Activated CD4-positive, alpha-beta memory T cell treated with anti-CD3 and anti-CD28 coated beads for 36 hours (primary cell): ENCODE data around the gene ADGRB3. TPM values are rescaled to one million over a fixed set of nuclear protein-coding genes. Genes with fewer than 3 reads are reported as not detected.

ENCODE experiments used
- CTCF ChIA-PET: fragments of 350-600 bp; sonication (Branson Sonifier 250); formaldehyde crosslinking; loops from one replicate; lab custom pipeline; 2021; ENCODE audit warnings: antibody characterized with exemption, inconsistent platforms; lab: Charles Lee
- POLR2A ChIA-PET: fragments of 350-600 bp; sonication (Branson Sonifier 250); formaldehyde crosslinking; loops from one replicate; lab custom pipeline; 2021; ENCODE audit warnings: antibody characterized with exemption; lab: Charles Lee
- DNase-seq: peaks from one replicate; pipeline ENCODE4 v3.0.0-alpha.2; 2020
- H3K27ac Mint-ChIP-seq: one replicate; pipeline ENCODE4 v1.8.0; 2021; ENCODE audit warnings: mixed read lengths
- H3K27me3 Mint-ChIP-seq: one replicate; pipeline ENCODE4 v1.8.0; 2021; ENCODE audit warnings: mixed read lengths
- H3K36me3 Mint-ChIP-seq: one replicate; pipeline ENCODE4 v1.8.0; 2021; ENCODE audit warnings: mixed read lengths
- H3K4me1 Mint-ChIP-seq: one replicate; pipeline ENCODE4 v1.8.0; 2021; ENCODE audit warnings: low read depth, mixed read lengths
- H3K4me3 Mint-ChIP-seq: one replicate; pipeline ENCODE4 v1.8.0; 2021; ENCODE audit warnings: mild to moderate bottlenecking, mixed read lengths
- H3K9me3 Mint-ChIP-seq: one replicate; pipeline ENCODE4 v1.8.0; 2021; ENCODE audit warnings: mixed read lengths
- intact Hi-C: fragments of 100-400 bp; cut with micrococcal nuclease; formaldehyde crosslinking; loops from one replicate; pipeline ENCODE4 v1.15.1; 2023
- total RNA-seq, 2 experiments: library from RNA; stranded (reverse); gene quantifications; one replicate each; pipeline ENCODE4 v1.2.3, GENCODE V29; 2021

Gene ADGRB3
- total RNA-seq, 2 experiments from 2014 or later, result not detected

DNA sequence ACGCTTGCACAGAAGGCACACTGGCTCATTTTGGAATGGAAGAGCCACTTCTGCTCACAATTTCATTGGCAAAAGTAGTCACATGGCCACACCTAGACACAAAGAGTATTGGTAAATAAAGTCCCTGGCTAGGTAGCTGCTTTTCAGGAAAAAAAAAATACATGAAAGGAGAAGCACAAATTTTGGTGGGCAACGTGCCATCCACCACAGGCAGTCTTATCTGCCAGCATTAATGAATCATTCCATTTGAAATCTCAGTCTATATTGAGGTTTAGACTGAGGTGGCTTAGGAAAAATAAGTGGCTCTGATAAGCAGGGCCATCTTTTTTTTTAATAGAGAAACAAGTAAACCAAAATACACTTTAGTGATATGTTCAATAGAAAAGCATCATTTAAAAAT, 44.3 kb downstream of the ADGRB3 start:
- POLR2A ChIA-PET, result no interaction called here
- DNase-seq, result no peak
- no peaks in the 10 kb centered on the region for H3K36me3 Mint-ChIP-seq
- H3K4me3 Mint-ChIP-seq, result no peak overlapping the region
- no peaks in the 10 kb centered on the region for H3K9me3 Mint-ChIP-seq
- intact Hi-C loops, result no loop called here
- no peak overlapping the region for H3K27ac Mint-ChIP-seq
- H3K27me3 Mint-ChIP-seq, result peaks cover 3% of the 10 kb centered on the region
- H3K4me1 Mint-ChIP-seq, result no peaks in the 10 kb centered on the region
- CTCF ChIA-PET, result no interaction called here

- ChIA-PET CTCF (no interaction called here), POLR2A (no interaction called here)
- Mint-ChIP-seq H3K36me3 (no peaks in the 10 kb centered on the region), H3K4me3 (no peak overlapping the region), H3K4me1 (no peaks in the 10 kb centered on the region), H3K27ac (no peak overlapping the region), H3K27me3 (no peaks in the 10 kb centered on the region), H3K9me3 (no peaks in the 10 kb centered on the region)
- DNase-seq, result no peak
- intact Hi-C loops, result no loop called here
Observed at GRCh38 chr6:68680264-68680663, 45.2 kb downstream of the ADGRB3 start.

DNA sequence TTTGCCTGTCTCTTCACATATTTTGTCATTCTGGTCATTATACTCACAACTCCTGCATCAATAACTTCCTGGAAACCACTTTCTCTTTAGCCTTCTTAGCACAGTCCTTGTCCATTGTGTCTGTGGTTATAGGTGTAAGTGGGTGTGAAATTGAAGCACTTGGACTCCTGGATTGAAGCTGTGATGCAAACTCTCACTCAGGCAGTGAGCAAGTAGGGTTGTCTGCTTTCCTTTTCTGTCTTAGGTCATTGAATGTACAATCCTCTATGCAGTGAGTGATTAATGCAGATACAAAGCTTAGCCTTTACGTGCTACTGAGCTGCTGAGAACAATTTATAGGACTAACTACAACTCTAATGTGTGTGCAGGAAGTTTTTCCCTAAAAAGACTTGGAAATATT, 54.8 kb downstream of the ADGRB3 start:
- no peaks in the 10 kb centered on the region for H3K27me3 Mint-ChIP-seq
- intact Hi-C loops, result no loop called here
- no peak overlapping the region for H3K27ac Mint-ChIP-seq
- no peak overlapping the region for H3K4me3 Mint-ChIP-seq
- no peaks in the 10 kb centered on the region for H3K9me3 Mint-ChIP-seq
- no peak for DNase-seq
- ChIA-PET POLR2A (no interaction called here), CTCF (no interaction called here)
- H3K4me1 Mint-ChIP-seq, result no peaks in the 10 kb centered on the region
- H3K36me3 Mint-ChIP-seq, result no peaks in the 10 kb centered on the region

GRCh38 chr6:68691120-68691519, 56.0 kb downstream of the ADGRB3 start:
- Mint-ChIP-seq H3K4me1 (no peaks in the 10 kb centered on the region), H3K36me3 (no peaks in the 10 kb centered on the region), H3K27ac (no peak overlapping the region), H3K4me3 (no peak overlapping the region), H3K27me3 (no peaks in the 10 kb centered on the region), H3K9me3 (no peaks in the 10 kb centered on the region)
- DNase-seq, result no peak
- CTCF ChIA-PET, result no interaction called here
- intact Hi-C loops, result no loop called here
- POLR2A ChIA-PET, result no interaction called here

- H3K27ac Mint-ChIP-seq, result no peak overlapping the region
- H3K27me3 Mint-ChIP-seq, result no peaks in the 10 kb centered on the region
- H3K36me3 Mint-ChIP-seq, result no peaks in the 10 kb centered on the region
- H3K4me3 Mint-ChIP-seq, result no peak overlapping the region
- no peaks in the 10 kb centered on the region for H3K4me1 Mint-ChIP-seq
- no peak for DNase-seq
- intact Hi-C loops, result no loop called here
- CTCF ChIA-PET, result no interaction called here
- H3K9me3 Mint-ChIP-seq, result no peaks in the 10 kb centered on the region
- POLR2A ChIA-PET, result no interaction called here
Observed at GRCh38 chr6:68693271-68693670, 58.2 kb downstream of the ADGRB3 start.

DNA sequence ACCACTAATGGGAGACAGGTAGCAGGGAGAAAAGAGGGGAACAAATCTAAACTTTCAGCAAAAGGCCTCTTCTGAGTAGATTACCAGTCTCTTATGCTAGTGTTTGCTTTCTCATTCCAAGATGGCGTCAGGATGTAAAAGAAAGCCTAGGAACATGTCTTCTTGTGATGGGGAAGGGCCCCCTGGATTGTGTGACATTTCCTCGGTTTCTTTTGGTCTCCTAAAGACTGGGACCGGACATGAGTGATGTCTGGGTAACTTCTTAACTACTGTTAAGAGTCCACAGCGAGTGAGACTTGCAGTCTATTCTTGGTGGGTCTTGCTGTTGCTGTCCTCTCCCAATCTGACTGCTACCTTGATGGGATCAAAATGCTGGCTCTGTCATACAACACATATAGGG, 60.3 kb downstream of the ADGRB3 start:
- no peak overlapping the region for H3K4me3 Mint-ChIP-seq
- no peaks in the 10 kb centered on the region for H3K4me1 Mint-ChIP-seq
- intact Hi-C loops, result no loop called here
- H3K36me3 Mint-ChIP-seq, result no peaks in the 10 kb centered on the region
- H3K27me3 Mint-ChIP-seq, result no peaks in the 10 kb centered on the region
- no peaks in the 10 kb centered on the region for H3K9me3 Mint-ChIP-seq
- POLR2A ChIA-PET, result no interaction called here
- CTCF ChIA-PET, result no interaction called here
- no peak overlapping the region for H3K27ac Mint-ChIP-seq
- no peak for DNase-seq

GRCh38 chr6:68695838-68696237, 60.8 kb downstream of the ADGRB3 start:
- no peak for DNase-seq
- H3K4me3 Mint-ChIP-seq, result no peak overlapping the region
- H3K36me3 Mint-ChIP-seq, result no peaks in the 10 kb centered on the region
- no peaks in the 10 kb centered on the region for H3K27me3 Mint-ChIP-seq
- ChIA-PET CTCF (no interaction called here), POLR2A (no interaction called here)
- no peaks in the 10 kb centered on the region for H3K9me3 Mint-ChIP-seq
- H3K4me1 Mint-ChIP-seq, result no peaks in the 10 kb centered on the region
- intact Hi-C loops, result no loop called here
- H3K27ac Mint-ChIP-seq, result no peak overlapping the region

DNA sequence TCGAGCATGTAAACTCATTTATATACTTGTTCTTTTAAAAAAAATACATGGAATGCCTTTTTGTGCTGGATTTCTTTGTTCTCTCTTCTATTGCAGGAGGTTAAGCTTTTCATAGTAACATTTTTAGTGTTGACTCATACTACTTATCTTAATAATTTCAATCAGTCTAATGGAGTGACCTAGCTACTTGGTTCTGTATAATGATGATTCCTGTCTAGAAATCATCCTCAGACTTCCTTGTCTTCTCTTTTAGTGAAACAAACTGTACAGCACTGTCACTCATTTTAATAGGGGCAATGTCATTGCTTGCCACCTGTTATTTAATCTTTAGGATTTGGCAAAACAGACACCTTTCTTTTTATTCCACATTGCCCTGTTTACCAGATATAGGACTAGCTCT, 62.3 kb downstream of the ADGRB3 start:
- no peaks in the 10 kb centered on the region for H3K4me1 Mint-ChIP-seq
- H3K36me3 Mint-ChIP-seq, result no peaks in the 10 kb centered on the region
- POLR2A ChIA-PET, result no interaction called here
- no peak overlapping the region for H3K27ac Mint-ChIP-seq
- H3K9me3 Mint-ChIP-seq, result no peaks in the 10 kb centered on the region
- no peaks in the 10 kb centered on the region for H3K27me3 Mint-ChIP-seq
- DNase-seq, result no peak
- CTCF ChIA-PET, result no interaction called here
- no peak overlapping the region for H3K4me3 Mint-ChIP-seq
- intact Hi-C loops, result no loop called here

DNA sequence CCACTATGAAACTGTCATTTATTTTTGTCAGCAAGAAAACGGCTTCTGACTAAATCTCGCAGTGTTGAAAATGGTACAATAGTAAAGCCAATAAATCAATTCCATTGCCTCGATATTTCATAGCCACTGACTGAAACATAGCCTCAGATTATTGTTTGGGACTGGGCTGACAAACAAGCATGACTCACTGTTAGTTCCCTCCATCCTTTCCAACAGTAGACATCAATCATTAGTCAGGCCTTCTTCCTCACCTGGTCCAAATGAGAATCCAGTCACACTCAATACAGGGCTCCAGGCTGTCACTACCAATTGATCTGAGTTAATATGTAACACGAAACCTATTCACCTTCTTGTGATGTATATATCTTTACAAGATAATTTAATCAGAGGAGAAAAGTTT, 66.1 kb downstream of the ADGRB3 start:
- Mint-ChIP-seq H3K27me3 (no peaks in the 10 kb centered on the region), H3K4me3 (no peak overlapping the region), H3K9me3 (no peaks in the 10 kb centered on the region), H3K27ac (no peak overlapping the region), H3K4me1 (no peaks in the 10 kb centered on the region), H3K36me3 (no peaks in the 10 kb centered on the region)
- intact Hi-C loops, result no loop called here
- ChIA-PET POLR2A (no interaction called here), CTCF (no interaction called here)
- DNase-seq, result no peak

DNA sequence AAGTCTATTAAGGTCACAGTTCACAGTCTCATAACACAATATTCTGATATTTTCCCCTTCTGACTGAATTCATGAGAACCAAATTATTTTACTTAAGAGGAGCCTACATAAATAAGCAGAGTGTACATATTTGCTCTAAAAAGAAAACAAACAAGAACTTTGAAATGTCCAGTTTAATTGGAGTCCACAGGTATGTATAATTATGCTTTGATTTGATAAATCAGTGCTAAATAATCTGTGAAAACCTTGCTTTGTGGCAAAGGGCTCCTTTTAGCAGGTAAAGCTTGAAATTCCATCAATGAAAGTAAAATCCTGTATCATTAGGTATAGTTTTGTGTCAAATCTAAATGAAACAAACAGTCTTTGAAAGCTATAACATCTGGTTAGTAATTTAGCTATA, 69.4 kb downstream of the ADGRB3 start:
- ChIA-PET CTCF (no interaction called here), POLR2A (no interaction called here)
- intact Hi-C loops, result no loop called here
- H3K36me3 Mint-ChIP-seq, result no peaks in the 10 kb centered on the region
- H3K4me3 Mint-ChIP-seq, result no peak overlapping the region
- no peak for DNase-seq
- H3K27me3 Mint-ChIP-seq, result no peaks in the 10 kb centered on the region
- H3K27ac Mint-ChIP-seq, result no peak overlapping the region
- H3K4me1 Mint-ChIP-seq, result no peaks in the 10 kb centered on the region
- no peaks in the 10 kb centered on the region for H3K9me3 Mint-ChIP-seq

GRCh38 chr6:68709091-68709490, 74.0 kb downstream of the ADGRB3 start:
- intact Hi-C loops, result no loop called here
- H3K27ac Mint-ChIP-seq, result no peak overlapping the region
- no peaks in the 10 kb centered on the region for H3K4me1 Mint-ChIP-seq
- no peak for DNase-seq
- CTCF ChIA-PET, result no interaction called here
- no peaks in the 10 kb centered on the region for H3K27me3 Mint-ChIP-seq
- H3K9me3 Mint-ChIP-seq, result no peaks in the 10 kb centered on the region
- no peak overlapping the region for H3K4me3 Mint-ChIP-seq
- POLR2A ChIA-PET, result no interaction called here
- H3K36me3 Mint-ChIP-seq, result no peaks in the 10 kb centered on the region

GRCh38 chr6:68709882-68710281, 74.8 kb downstream of the ADGRB3 start:
- Mint-ChIP-seq H3K9me3 (no peaks in the 10 kb centered on the region), H3K27me3 (no peaks in the 10 kb centered on the region), H3K36me3 (no peaks in the 10 kb centered on the region), H3K27ac (no peak overlapping the region), H3K4me3 (no peak overlapping the region), H3K4me1 (no peaks in the 10 kb centered on the region)
- intact Hi-C loops, result no loop called here
- CTCF ChIA-PET, result no interaction called here
- POLR2A ChIA-PET, result no interaction called here
- no peak for DNase-seq

- H3K9me3 Mint-ChIP-seq, result no peaks in the 10 kb centered on the region
- no peak for DNase-seq
- POLR2A ChIA-PET, result no interaction called here
- CTCF ChIA-PET, result no interaction called here
- H3K27ac Mint-ChIP-seq, result no peak overlapping the region
- no peaks in the 10 kb centered on the region for H3K4me1 Mint-ChIP-seq
- intact Hi-C loops, result no loop called here
- no peaks in the 10 kb centered on the region for H3K27me3 Mint-ChIP-seq
- H3K36me3 Mint-ChIP-seq, result no peaks in the 10 kb centered on the region
- no peak overlapping the region for H3K4me3 Mint-ChIP-seq
Observed at GRCh38 chr6:68710496-68710895, 75.4 kb downstream of the ADGRB3 start.

GRCh38 chr6:68710916-68711315, 75.8 kb downstream of the ADGRB3 start:
- no peak for DNase-seq
- intact Hi-C loops, result no loop called here
- H3K9me3 Mint-ChIP-seq, result no peaks in the 10 kb centered on the region

More at GRCh38 chr6:68710916-68711315, 75.8 kb downstream of the ADGRB3 start:
- Mint-ChIP-seq H3K27me3 (no peaks in the 10 kb centered on the region), H3K4me1 (no peaks in the 10 kb centered on the region), H3K27ac (no peak overlapping the region), H3K4me3 (no peak overlapping the region), H3K36me3 (no peaks in the 10 kb centered on the region)
- ChIA-PET CTCF (no interaction called here), POLR2A (no interaction called here)
